Tibial nerve (tissue), 4 donors: ENCODE data around the gene CMSS1.

Experiments used
- CTCF ChIP-seq, 5 experiments: fragments of 200-600 bp in 3 of 5; fragments of 450-650 bp in 2 of 5; sonication (generic) in 3 of 5; IDR thresholded peaks; one replicate each; pipeline ENCODE4 v1.5.1; 2016 to 2019; ENCODE audit warnings: antibody characterized with exemption in 5 of 5, mild to moderate bottlenecking in 3 of 5, moderate library complexity in 2 of 5
- EP300 ChIP-seq, 2 donors: sonication (generic); formaldehyde crosslinking; IDR thresholded peaks; one replicate each; pipeline ENCODE4 v1.6.1; 2017; ENCODE audit warnings: antibody characterized with exemption in 2 of 2, mild to moderate bottlenecking in 1 of 2
- POLR2A ChIP-seq, 2 donors: fragments of 450-650 bp; IDR thresholded peaks; one replicate each; pipeline ENCODE4 v1.6.1; 2017; ENCODE audit warnings: antibody characterized with exemption in 2 of 2, mild to moderate bottlenecking in 2 of 2, moderate library complexity in 2 of 2

- TF ChIP-seq POLR2A (IDR thresholded peaks at IDR 0.05) (no peak), CTCF (IDR thresholded peaks at IDR 0.05) (no peak), EP300 (IDR thresholded peaks at IDR 0.05) (no peak)
Observed at GRCh38 chr3:99923873-99924272, 106.2 kb downstream of the CMSS1 start.
